NCI-H2107 (cell line): ENCODE results near the gene TBC1D4.
"Not testable (repeated sequence)": the region's sequence is repeated elsewhere in the genome, so short reads cannot be mapped to it uniquely, and the experiment has no call there.

ENCODE experiments used
- DNase-seq: peaks from one replicate; lab custom pipeline; 2025; lab: John Stamatoyannopoulos, UW

Gene TBC1D4

DNA sequence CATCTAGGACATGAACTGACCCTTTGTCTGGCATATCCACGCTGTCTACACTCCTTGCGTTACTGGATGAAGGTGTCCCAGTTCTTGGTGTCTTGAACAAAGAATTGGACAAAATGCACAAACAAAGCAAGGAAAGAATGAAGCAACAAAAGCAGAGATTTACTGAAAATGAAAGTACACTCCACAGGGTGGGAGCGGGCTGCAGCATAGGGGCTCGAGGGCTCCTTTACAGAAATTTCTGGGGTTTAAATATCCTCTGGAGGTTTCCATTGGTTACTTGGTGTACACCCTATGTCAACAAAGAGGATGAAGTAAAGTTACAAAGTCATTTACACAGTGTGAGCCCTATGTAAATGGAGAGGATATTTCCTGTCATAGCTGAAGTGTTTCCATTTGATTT lies 208.3 kb downstream of the TBC1D4 start:
- DNase-seq: not testable (repeated sequence)

DNA sequence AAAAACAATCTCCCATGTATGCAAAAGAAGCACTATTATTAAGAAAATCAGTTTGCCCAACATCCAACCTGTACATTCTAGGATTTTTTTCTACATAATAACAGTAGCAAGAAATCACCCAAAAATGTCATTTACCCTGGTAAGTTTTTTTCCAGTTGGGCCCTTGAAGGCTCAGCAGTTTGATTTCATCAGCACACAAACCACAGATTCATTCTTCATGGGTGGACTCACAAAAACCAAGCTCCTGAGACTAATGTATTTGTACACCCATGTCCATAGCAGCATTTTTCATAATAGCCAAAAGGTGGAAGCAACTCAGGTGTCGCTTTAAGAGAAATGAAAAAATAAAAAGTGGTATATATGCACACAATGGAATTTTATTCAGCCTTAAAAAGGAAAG lies 210.1 kb downstream of the TBC1D4 start:
- DNase-seq: no peak

DNA sequence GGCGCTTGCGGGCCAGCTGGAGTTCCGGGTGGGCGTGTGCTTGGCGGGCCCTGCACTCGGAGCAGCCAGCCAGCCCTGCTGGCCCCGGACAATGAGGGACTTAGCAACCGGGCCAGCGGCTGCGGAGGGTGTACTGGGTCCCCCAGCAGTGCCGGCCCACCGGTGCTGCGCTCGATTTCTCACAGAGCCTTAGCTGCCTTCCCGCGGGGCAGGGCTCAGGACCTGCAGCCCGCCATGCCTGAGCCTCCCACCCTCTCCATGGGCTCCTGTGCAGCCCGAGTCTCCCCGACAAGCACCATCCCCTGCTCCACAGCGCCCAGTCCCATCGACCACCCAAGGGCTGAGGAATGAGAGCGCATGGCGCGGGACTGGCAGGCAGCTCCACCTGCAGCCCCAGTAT lies 213.5 kb downstream of the TBC1D4 start:
- not testable (repeated sequence) for DNase-seq

DNA sequence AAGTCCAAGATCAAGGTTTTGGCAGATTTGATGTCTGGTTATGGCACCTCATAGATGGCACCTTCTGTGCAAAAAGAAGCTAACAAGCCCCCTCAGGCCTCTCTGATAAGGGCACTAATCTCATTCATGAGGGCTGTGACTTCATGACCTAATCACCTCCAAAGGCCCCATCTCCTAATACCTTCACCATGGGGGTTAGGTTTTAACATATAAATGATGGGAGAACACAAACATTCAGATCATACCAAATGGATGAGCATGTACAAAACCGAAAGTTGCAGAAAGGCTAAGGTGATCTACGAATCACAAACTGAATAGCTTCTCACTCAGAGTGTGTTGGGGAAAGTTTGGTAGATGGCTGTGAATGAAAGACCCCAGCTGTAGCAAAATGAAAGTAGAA lies 217.4 kb downstream of the TBC1D4 start:
- DNase-seq: no peak

DNA sequence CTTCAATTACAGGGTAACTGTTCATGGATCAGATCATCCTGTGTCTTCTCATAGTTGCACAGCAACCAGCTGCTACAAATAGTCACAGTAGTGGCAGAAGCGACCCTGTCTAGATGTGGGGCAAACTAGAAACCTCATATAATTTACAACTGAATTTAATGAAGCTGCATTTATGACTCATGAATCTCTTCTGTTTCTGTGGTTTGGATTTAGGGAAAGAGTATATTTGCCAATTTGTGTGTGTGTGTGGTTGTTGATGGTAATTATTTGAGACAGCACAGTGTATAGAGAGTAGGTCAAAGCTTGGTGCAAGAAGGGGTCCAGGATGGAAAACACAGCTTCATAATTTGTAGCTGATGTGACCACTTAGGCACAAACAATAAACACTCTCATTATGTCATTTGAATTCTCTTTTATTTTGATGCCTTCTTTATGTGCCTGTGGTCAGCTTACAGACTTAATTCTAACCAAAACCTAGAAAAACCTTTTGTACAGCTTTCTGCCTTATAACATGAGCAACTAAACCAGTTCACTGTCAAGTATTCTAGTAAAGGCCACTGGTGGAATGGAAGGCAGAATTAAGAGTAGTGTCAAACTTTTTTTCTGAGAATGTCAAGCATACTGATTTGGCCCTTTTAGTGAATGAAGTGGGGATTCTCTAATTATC lies 218.1 kb downstream of the TBC1D4 start:
- no peak for DNase-seq

DNA sequence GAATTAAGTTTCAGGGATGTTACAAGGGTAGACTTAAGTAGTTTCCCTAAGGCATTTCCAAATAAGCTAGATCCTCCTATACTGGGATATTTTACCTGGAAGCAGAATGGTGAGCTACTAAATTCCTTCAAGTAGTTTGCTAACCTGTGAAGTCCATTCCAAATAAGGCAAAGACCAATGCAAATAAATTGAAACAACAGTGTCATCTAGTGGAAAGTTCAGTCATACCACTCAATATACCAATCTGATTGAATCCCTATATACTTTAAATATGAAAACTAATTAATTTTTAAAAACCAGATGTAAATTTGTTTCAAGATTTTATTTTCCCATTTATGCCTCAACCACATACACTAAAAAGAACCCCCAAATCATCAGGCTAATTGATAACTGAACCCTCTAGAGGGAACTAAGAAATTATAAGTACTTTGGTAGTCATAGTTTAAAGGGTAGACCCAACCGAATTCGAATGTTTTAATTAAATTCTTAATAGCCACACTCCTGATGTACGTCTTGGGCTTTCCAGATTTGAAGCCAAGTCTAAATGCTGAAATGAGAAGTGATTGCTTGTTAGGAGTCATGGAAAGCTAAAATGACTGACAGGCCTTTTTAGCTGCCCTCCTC lies 223.7 kb downstream of the TBC1D4 start:
- no peak for DNase-seq

DNA sequence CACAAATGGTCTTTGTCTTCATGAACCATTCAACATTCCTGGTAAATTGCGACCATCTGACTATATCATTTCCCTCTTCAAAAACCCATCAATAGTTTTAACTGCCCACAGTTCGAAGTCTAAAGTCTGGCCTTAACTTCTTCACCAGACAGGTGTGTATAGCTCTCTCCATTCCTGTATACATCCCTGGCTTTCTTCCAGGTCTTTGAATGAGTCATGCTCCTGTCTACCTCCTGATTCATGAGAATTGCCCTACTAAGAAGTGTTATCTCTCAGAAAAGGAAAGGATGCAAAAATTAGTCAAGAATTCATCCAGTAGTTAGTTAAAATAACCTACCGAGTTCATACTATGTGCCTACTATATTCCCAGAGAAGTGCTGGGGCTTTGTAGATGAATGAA lies 225.0 kb downstream of the TBC1D4 start:
- DNase-seq: no peak

DNA sequence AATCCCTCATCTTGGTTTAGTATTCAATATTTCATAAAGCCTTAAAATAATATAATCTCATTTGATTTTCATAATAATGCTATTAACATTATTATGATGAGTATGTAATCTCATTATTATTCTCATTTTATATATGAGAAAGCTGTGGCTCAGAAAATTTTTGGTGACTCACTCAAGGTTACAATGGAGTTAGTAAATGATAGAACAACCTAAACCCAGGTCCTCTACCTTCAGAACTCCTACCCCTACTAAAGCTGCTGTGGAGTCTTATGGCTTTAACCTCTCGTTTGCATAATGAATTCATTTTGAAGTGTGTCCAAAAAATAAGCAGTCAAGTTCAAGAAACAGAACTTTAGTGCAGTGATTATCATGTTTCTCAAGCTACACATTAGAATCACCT lies 226.3 kb downstream of the TBC1D4 start:
- DNase-seq: no peak

DNA sequence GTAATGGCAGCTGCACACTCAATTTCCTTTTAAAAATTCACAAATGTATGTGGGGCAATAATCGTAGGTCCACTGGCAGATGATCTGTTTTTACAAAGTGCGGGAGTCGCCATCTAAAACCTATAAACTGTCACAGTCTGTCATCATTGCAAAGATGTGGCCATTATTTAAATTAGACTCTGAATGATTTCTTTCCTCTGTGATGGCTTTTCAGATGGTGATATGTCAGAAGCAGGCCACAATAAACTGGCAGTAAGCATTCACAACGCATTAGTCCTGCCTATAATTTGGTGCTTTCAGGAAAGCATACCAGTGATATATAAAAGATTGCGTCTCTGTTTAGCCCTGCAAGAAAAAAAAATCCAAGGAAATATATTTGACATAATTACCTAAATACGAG lies 226.8 kb downstream of the TBC1D4 start:
- no peak for DNase-seq

DNA sequence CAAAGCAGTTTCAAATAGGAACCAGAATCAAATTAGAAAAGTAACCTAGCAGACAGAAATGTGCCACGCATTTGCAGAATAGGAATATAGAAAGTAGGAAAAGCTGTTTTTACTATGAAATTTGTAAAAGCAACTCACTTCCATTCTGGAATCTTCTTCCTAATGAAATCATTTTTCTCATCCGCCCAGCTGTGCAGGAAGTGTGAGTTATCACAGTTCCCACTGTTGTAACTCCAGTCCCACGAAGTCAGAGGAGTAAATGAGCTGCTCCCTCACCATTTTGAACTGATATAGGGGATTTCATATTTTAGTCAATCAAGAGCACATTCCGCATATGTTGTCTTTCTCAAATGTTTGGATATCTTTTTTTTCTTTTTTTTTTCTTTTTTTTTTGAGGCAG lies 230.8 kb downstream of the TBC1D4 start:
- DNase-seq: no peak

DNA sequence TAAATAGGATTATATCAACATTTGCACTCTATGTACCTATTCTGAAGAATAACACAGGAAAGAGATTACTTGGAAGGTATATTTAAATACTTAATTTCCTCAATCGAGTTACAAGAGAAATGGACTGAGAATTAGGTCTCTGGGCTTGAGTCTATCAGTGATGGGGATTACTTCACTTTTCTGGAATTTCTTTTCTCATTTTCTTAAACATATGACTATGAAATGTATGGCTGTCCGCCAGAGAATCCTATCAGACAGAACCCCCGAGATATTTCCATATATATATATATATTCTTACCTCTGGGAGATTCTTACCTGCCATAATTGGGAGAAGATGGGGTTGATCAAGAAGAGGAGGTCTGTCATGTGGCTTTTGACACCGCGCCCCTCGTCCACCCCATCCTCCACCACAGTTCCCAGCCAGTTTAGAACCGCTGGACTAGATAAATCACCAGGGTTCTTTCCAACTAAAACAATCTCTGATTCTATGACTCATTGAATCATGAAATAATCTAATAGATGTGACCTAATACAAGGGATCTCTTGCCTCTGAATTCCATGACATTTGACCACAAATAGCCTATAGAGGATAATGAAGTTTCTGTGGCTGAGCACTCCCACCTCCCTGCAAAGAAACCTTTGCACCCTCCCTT lies 231.3 kb downstream of the TBC1D4 start:
- DNase-seq: no peak

DNA sequence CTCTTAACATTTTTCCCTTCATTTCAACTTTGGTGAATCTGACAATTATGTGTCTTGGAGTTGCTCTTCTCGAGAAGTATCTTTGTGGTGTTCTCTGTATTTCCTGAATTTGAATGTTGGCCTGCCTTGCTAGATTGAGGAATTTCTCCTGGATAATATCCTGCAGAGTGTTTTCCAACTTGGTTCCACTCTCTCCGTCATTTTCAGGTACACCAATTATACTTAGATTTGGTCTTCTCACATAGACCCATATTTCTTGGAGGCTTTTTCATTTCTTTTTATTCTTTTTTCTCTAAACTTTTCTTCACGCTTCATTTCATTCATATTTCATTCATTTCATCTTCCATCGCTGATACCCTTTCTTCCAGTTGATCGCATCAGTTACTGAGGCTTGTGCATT lies 236.4 kb downstream of the TBC1D4 start:
- not testable (repeated sequence) for DNase-seq

DNA sequence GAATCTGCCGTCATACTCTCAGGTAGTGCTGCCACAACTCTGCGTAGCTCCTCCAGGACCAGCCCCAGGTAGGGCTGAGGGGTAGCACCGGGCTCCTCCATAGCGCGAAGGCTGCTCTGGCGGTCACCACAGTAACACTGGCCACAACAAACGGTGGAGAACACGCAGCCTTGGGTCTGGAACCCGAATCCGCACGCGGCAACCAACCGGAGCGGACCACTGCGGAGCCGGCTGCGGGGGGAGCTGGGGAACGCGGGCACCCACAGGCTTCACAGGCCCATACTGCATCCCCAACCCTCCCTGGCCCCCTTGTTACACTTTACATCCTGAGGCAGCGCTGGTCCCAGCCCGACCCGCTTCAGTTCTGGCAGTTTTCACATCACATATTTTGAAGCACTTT lies 241.7 kb downstream of the TBC1D4 start:
- DNase-seq: not testable (repeated sequence)

DNA sequence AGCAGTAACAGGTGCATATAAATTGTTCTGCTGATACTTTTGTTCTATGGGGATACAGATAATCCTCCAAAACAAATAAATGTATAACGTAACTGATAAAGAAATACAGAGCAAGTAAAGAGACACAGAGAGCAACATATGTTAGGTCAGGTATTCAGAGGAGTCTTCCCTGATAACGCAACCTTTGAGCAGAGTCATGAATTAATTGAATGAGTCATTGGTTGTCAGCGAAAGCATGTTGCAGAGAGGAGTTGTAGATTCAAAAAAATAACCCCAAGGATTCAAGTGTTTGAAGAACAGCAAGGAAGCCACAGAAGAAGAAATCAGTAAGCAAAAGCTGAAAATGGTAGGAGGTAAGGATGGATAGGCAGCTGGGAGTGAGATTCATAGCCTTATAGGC lies 245.2 kb downstream of the TBC1D4 start:
- no peak for DNase-seq
